Stomach (tissue), 4 donors: Measurements from ENCODE around the gene PARD3.

ENCODE experiments used
- EP300 ChIP-seq: sonication (generic); formaldehyde crosslinking; IDR thresholded peaks from one replicate; pipeline ENCODE4 v1.6.1; 2017; ENCODE audit warnings: antibody characterized with exemption
- POLR2A ChIP-seq, 4 donors: fragments of 450-650 bp; IDR thresholded peaks; one replicate each; pipeline ENCODE4 v1.6.1; 2016; ENCODE audit warnings: antibody characterized with exemption in 4 of 4, control low read depth in 2 of 4, mild to moderate bottlenecking in 1 of 4, moderate library complexity in 1 of 4
- POLR2AphosphoS5 ChIP-seq, 3 donors: sonication (generic); formaldehyde crosslinking; IDR thresholded peaks; one replicate each; pipeline ENCODE4 v1.6.1; 2016; ENCODE audit warnings: antibody characterized with exemption in 3 of 3
- TF ChIP-seq, protein P1 (sequence below), 7 experiments: fragments of 450-650 bp in 4 of 7; fragments of 200-600 bp in 3 of 7; sonication (generic) in 3 of 7; IDR thresholded peaks; one replicate each; pipeline ENCODE4 v1.5.1; 2016 to 2019; ENCODE audit warnings: antibody characterized with exemption in 7 of 7, control low read depth in 2 of 7, mild to moderate bottlenecking in 1 of 7

DNA sequence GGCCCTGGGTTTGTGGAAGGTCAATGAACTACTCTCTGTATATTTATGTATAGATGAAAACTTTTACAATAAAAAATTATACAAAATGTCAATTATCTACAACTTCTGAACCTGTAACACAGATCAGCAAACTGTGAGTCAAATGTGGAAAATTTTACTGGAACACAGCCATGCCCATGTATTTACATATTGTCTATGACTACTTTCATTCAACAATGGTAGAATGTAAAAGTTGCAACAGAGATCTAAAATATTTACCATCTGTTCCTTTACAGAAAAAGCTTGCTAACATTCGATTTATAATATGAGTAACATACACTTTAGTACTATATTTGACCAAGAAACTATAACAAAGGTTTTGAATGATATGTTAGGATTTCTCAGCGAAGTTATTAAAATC, 481.6 kb downstream of the PARD3 start:
- TF ChIP-seq, protein P1, sequence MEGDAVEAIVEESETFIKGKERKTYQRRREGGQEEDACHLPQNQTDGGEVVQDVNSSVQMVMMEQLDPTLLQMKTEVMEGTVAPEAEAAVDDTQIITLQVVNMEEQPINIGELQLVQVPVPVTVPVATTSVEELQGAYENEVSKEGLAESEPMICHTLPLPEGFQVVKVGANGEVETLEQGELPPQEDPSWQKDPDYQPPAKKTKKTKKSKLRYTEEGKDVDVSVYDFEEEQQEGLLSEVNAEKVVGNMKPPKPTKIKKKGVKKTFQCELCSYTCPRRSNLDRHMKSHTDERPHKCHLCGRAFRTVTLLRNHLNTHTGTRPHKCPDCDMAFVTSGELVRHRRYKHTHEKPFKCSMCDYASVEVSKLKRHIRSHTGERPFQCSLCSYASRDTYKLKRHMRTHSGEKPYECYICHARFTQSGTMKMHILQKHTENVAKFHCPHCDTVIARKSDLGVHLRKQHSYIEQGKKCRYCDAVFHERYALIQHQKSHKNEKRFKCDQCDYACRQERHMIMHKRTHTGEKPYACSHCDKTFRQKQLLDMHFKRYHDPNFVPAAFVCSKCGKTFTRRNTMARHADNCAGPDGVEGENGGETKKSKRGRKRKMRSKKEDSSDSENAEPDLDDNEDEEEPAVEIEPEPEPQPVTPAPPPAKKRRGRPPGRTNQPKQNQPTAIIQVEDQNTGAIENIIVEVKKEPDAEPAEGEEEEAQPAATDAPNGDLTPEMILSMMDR (IDR thresholded peaks at IDR 0.05) = no peak
- TF ChIP-seq POLR2A (IDR thresholded peaks at IDR 0.05) (no peak), POLR2AphosphoS5 (IDR thresholded peaks at IDR 0.05) (no peak), EP300 (no peak)
